Activated CD4-positive, alpha-beta T cell treated with anti-CD3 and anti-CD28 coated beads, Interleukin-2, amount 10 ng/mL, durations not matched to agents 7 days and 5 days (primary cell): ENCODE results near the gene SMIM35. TPM values are rescaled to one million over a fixed set of nuclear protein-coding genes. Genes with fewer than 3 reads are reported as not detected.

ENCODE experiments used
- CTCF ChIA-PET: fragments of 350-600 bp; sonication (Branson Sonifier 250); formaldehyde crosslinking; loops from one replicate; lab custom pipeline; 2021; ENCODE audit warnings: antibody characterized with exemption; lab: Charles Lee
- POLR2A ChIA-PET: fragments of 350-600 bp; sonication (Branson Sonifier 250); formaldehyde crosslinking; loops from one replicate; lab custom pipeline; 2021; ENCODE audit warnings: antibody characterized with exemption; lab: Charles Lee
- DNase-seq: peaks from one replicate; pipeline ENCODE4 v3.0.0-alpha.2; 2020
- H3K27ac Mint-ChIP-seq: one replicate; pipeline ENCODE4 v1.8.0; 2021; ENCODE audit warnings: mild to moderate bottlenecking, moderate library complexity, mixed read lengths
- H3K27me3 Mint-ChIP-seq: one replicate; pipeline ENCODE4 v1.8.0; 2021; ENCODE audit warnings: mixed read lengths
- H3K36me3 Mint-ChIP-seq: one replicate; pipeline ENCODE4 v1.8.0; 2021; ENCODE audit warnings: low read depth, mixed read lengths
- H3K4me1 Mint-ChIP-seq: one replicate; pipeline ENCODE4 v1.8.0; 2021; ENCODE audit warnings: mixed read lengths
- H3K4me3 Mint-ChIP-seq: one replicate; pipeline ENCODE4 v1.8.0; 2021; ENCODE audit warnings: mild to moderate bottlenecking, moderate library complexity, mixed read lengths
- H3K9me3 Mint-ChIP-seq: one replicate; pipeline ENCODE4 v1.8.0; 2021; ENCODE audit warnings: mixed read lengths
- total RNA-seq, 2 experiments: library from RNA; stranded (reverse); gene quantifications; one replicate each; pipeline ENCODE4 v1.2.3, GENCODE V29; 2021

The SMIM35 gene
- total RNA-seq, 2 experiments from 2014 or later = 0.27 TPM

GRCh38 chr11:118058311-118059245 lies 28.2 kb downstream of the SMIM35 start:
- POLR2A ChIA-PET = no interaction called here
- Mint-ChIP-seq H3K4me1 (peaks cover 10% of the 10 kb centered on the region), H3K27me3 (no peaks in the 10 kb centered on the region), H3K9me3 (no peaks in the 10 kb centered on the region), H3K27ac (peak overlapping the region; percentile 57), H3K36me3 (no peaks in the 10 kb centered on the region), H3K4me3 (no peak overlapping the region)
- no peak for DNase-seq
- CTCF ChIA-PET = interaction anchor here (0.6 to 1.3 kb wide), 3 partner anchors 12 to 374 kb away, joined by 3 to 4 read pairs (median 3); no protein-coding TSS in a partner anchor

GRCh38 chr11:118057251-118058145 lies 29.3 kb downstream of the SMIM35 start:
- no peaks in the 10 kb centered on the region for H3K27me3 Mint-ChIP-seq
- H3K4me1 Mint-ChIP-seq = peaks cover 21% of the 10 kb centered on the region
- ChIA-PET POLR2A (no interaction called here), CTCF (interaction anchor here (1.0 to 1.4 kb wide), 3 partner anchors 14 to 235 kb away, joined by 3 read pairs; no protein-coding TSS in a partner anchor)
- H3K4me3 Mint-ChIP-seq = no peak overlapping the region
- DNase-seq = no peak
- no peaks in the 10 kb centered on the region for H3K36me3 Mint-ChIP-seq
- no peak overlapping the region for H3K27ac Mint-ChIP-seq
- H3K9me3 Mint-ChIP-seq = no peaks in the 10 kb centered on the region

GRCh38 chr11:118056806-118057205 lies 30.0 kb downstream of the SMIM35 start:
- no peak overlapping the region for H3K4me3 Mint-ChIP-seq
- H3K9me3 Mint-ChIP-seq = no peaks in the 10 kb centered on the region
- ChIA-PET POLR2A (no interaction called here), CTCF (interaction anchor here (1.4 to 4.8 kb wide), 2 partner anchors 110 to 233 kb away, joined by 3 to 20 read pairs; partner anchors contain the start of gene FXYD2)
- DNase-seq = no peak
- H3K27me3 Mint-ChIP-seq = no peaks in the 10 kb centered on the region
- H3K36me3 Mint-ChIP-seq = no peaks in the 10 kb centered on the region
- peaks cover 28% of the 10 kb centered on the region for H3K4me1 Mint-ChIP-seq
- no peak overlapping the region for H3K27ac Mint-ChIP-seq

- DNase-seq = no peak
- Mint-ChIP-seq H3K4me3 (no peak overlapping the region), H3K27me3 (no peaks in the 10 kb centered on the region), H3K36me3 (no peaks in the 10 kb centered on the region), H3K27ac (no peak overlapping the region), H3K4me1 (peaks cover 36% of the 10 kb centered on the region), H3K9me3 (no peaks in the 10 kb centered on the region)
- CTCF ChIA-PET = interaction anchor here (1.4 to 5.5 kb wide), 5 partner anchors 109 to 248 kb away, joined by 3 to 57 read pairs (median 20); partner anchors contain the start of gene FXYD2
- POLR2A ChIA-PET = no interaction called here
These were observed 30.8 kb downstream of the SMIM35 start for GRCh38 chr11:118055966-118056365.

GRCh38 chr11:118054712-118055640 lies 31.8 kb downstream of the SMIM35 start:
- H3K36me3 Mint-ChIP-seq = no peaks in the 10 kb centered on the region
- H3K27me3 Mint-ChIP-seq = no peaks in the 10 kb centered on the region
- no peak for DNase-seq
- H3K4me1 Mint-ChIP-seq = peaks cover 46% of the 10 kb centered on the region
- H3K9me3 Mint-ChIP-seq = no peaks in the 10 kb centered on the region
- H3K4me3 Mint-ChIP-seq = no peak overlapping the region
- POLR2A ChIA-PET = no interaction called here
- H3K27ac Mint-ChIP-seq = no peak overlapping the region
- CTCF ChIA-PET = interaction anchor here (0.8 to 5.5 kb wide), 8 partner anchors 100 to 247 kb away, joined by 3 to 58 read pairs (median 16); partner anchors contain the start of gene FXYD2

- H3K27ac Mint-ChIP-seq = peak overlapping the region; percentile 91
- H3K9me3 Mint-ChIP-seq = no peaks in the 10 kb centered on the region
- CTCF ChIA-PET = interaction anchor here (0.7 to 5.5 kb wide), 55 partner anchors 10 to 717 kb away, joined by 3 to 58 read pairs (median 6); partner anchors contain the start of genes FXYD2 and IL10RA
- no peak for DNase-seq
- peaks cover 59% of the 10 kb centered on the region for H3K4me1 Mint-ChIP-seq
- POLR2A ChIA-PET = interaction anchor here (0.6 to 1.0 kb wide), 3 partner anchors 51 to 64 kb away, joined by 3 to 5 read pairs (median 3); no protein-coding TSS in a partner anchor
- no peaks in the 10 kb centered on the region for H3K27me3 Mint-ChIP-seq
- no peak overlapping the region for H3K4me3 Mint-ChIP-seq
- no peaks in the 10 kb centered on the region for H3K36me3 Mint-ChIP-seq
These were observed 34.1 kb downstream of the SMIM35 start for GRCh38 chr11:118052581-118053206.

- DNase-seq = peak; percentile 86
- no peaks in the 10 kb centered on the region for H3K9me3 Mint-ChIP-seq
- H3K27me3 Mint-ChIP-seq = no peaks in the 10 kb centered on the region
- H3K27ac Mint-ChIP-seq = peak overlapping the region; percentile 98
- ChIA-PET POLR2A (interaction anchor here (0.9 to 1.0 kb wide), 3 partner anchors 50 to 101 kb away, joined by 3 to 5 read pairs (median 3); no protein-coding TSS in a partner anchor), CTCF (interaction anchor here (0.6 to 5.5 kb wide), 27 partner anchors 10 to 625 kb away, joined by 3 to 58 read pairs (median 9); partner anchors contain the start of genes FXYD2 and IL10RA)
- no peaks in the 10 kb centered on the region for H3K36me3 Mint-ChIP-seq
- peak overlapping the region; percentile 54 for H3K4me3 Mint-ChIP-seq
- peaks cover 64% of the 10 kb centered on the region for H3K4me1 Mint-ChIP-seq
These were observed 34.9 kb downstream of the SMIM35 start for GRCh38 chr11:118051611-118052461.

GRCh38 chr11:118051136-118051610 lies 35.6 kb downstream of the SMIM35 start:
- no peaks in the 10 kb centered on the region for H3K27me3 Mint-ChIP-seq
- H3K27ac Mint-ChIP-seq = peak overlapping the region; percentile 98
- POLR2A ChIA-PET = interaction anchor here (0.6 to 1.0 kb wide), 3 partner anchors 64 to 104 kb away, joined by 3 to 5 read pairs (median 3); no protein-coding TSS in a partner anchor
- CTCF ChIA-PET = interaction anchor here (0.6 to 5.5 kb wide), 10 partner anchors 17 to 625 kb away, joined by 3 to 58 read pairs (median 6); no protein-coding TSS in a partner anchor
- peaks cover 71% of the 10 kb centered on the region for H3K4me1 Mint-ChIP-seq
- H3K9me3 Mint-ChIP-seq = no peaks in the 10 kb centered on the region
- H3K4me3 Mint-ChIP-seq = peak overlapping the region; percentile 54
- DNase-seq = no peak
- no peaks in the 10 kb centered on the region for H3K36me3 Mint-ChIP-seq

- Mint-ChIP-seq H3K36me3 (no peaks in the 10 kb centered on the region), H3K9me3 (no peaks in the 10 kb centered on the region), H3K27ac (peak overlapping the region; percentile 98), H3K27me3 (no peaks in the 10 kb centered on the region), H3K4me1 (peaks cover 79% of the 10 kb centered on the region), H3K4me3 (no peak overlapping the region)
- DNase-seq = no peak
- CTCF ChIA-PET = interaction anchor here (1.1 to 5.5 kb wide), 5 partner anchors 16 to 104 kb away, joined by 3 to 58 read pairs (median 39); no protein-coding TSS in a partner anchor
- POLR2A ChIA-PET = interaction anchor here (0.6 to 1.0 kb wide), 3 partner anchors 63 to 105 kb away, joined by 3 to 5 read pairs (median 3); no protein-coding TSS in a partner anchor
These were observed 36.4 kb downstream of the SMIM35 start for GRCh38 chr11:118050208-118050891.
